M059J (cell line): ENCODE measurements around the gene LHFPL2. TPM values are rescaled to one million over a fixed set of nuclear protein-coding genes. Genes with fewer than 3 reads are reported as not detected.
"Not testable (repeated sequence)": the region's sequence is repeated elsewhere in the genome, so short reads cannot be mapped to it uniquely, and the experiment has no call there.

Experiments
- DNase-seq: peaks from one replicate; pipeline ENCODE4 v3.0.0-alpha.2; 2012; ENCODE audit warnings: low read depth
- total RNA-seq: library from RNA; depleted of rRNA; stranded (reverse); fragments of >200 nt; shearing (Covaris generic); gene quantifications from 2 replicates; pipeline ENCODE4 v1.2.3, GENCODE V29; 2014; rRNA removed

The LHFPL2 gene
- 19.1 and 29.6 TPM in 2 replicates for total RNA-seq

- DNase-seq, result peak; percentile 67
Observed at GRCh38 chr5:78648359-78649210, at the start of gene LHFPL2. TSS of gene LHFPL2 (minus strand) at chr5:78648772. CDS start at chr5:78510213, 138,559 bp downstream.

- DNase-seq, result no peak
Observed at GRCh38 chr5:78696637-78697036, 48.1 kb upstream of the LHFPL2 start.

GRCh38 chr5:78696052-78696451 lies 47.5 kb upstream of the LHFPL2 start:
- DNase-seq, result not testable (repeated sequence)

- no peak for DNase-seq
Observed at GRCh38 chr5:78693339-78693738, 44.8 kb upstream of the LHFPL2 start.

GRCh38 chr5:78691084-78691960 lies 42.8 kb upstream of the LHFPL2 start:
- DNase-seq, result no peak

GRCh38 chr5:78690253-78690972 lies 41.8 kb upstream of the LHFPL2 start:
- no peak for DNase-seq

- DNase-seq, result no peak
Observed at GRCh38 chr5:78689540-78690252, 41.1 kb upstream of the LHFPL2 start.

- DNase-seq, result not testable (repeated sequence)
Observed at GRCh38 chr5:78687514-78687913, 38.9 kb upstream of the LHFPL2 start.

GRCh38 chr5:78683905-78684304 lies 35.3 kb upstream of the LHFPL2 start:
- not testable (repeated sequence) for DNase-seq

GRCh38 chr5:78679905-78680304 lies 31.3 kb upstream of the LHFPL2 start:
- DNase-seq, result no peak

- peak; percentile 95 for DNase-seq
Observed at GRCh38 chr5:78677777-78678668, 29.5 kb upstream of the LHFPL2 start.

GRCh38 chr5:78675956-78676730 lies 27.6 kb upstream of the LHFPL2 start:
- no peak for DNase-seq

GRCh38 chr5:78673827-78674226 lies 25.3 kb upstream of the LHFPL2 start:
- DNase-seq, result not testable (repeated sequence)

GRCh38 chr5:78672154-78672553 lies 23.6 kb upstream of the LHFPL2 start:
- no peak for DNase-seq

- DNase-seq, result peak; percentile 70
Observed at GRCh38 chr5:78671609-78672008, 23.0 kb upstream of the LHFPL2 start.

- no peak for DNase-seq
Observed at GRCh38 chr5:78670701-78671269, 22.2 kb upstream of the LHFPL2 start.

GRCh38 chr5:78669331-78669730 lies 20.8 kb upstream of the LHFPL2 start:
- no peak for DNase-seq

- DNase-seq, result peak; percentile 34
Observed at GRCh38 chr5:78667461-78668103, 19.0 kb upstream of the LHFPL2 start.
